GM12875 (cell line): ENCODE results near the gene ACHE.
A peak's percentile ranks its signal among the peaks of the same experiment; 100 is the strongest.

Source experiments
- H3K4me3 ChIP-seq: one replicate; pipeline ENCODE4 v1.5.1; 2011; ENCODE audit warnings: low read depth, low read length, control low read depth
- TF ChIP-seq, protein P1 (sequence below): IDR thresholded peaks from 2 replicates; pipeline ENCODE4 v1.5.1; 2011; ENCODE audit warnings: low read depth, mild to moderate bottlenecking, control low read depth, inconsistent platforms, low read length, moderate library complexity, borderline replicate concordance; ENCODE audit not compliant: insufficient read depth

The ACHE gene

DNA sequence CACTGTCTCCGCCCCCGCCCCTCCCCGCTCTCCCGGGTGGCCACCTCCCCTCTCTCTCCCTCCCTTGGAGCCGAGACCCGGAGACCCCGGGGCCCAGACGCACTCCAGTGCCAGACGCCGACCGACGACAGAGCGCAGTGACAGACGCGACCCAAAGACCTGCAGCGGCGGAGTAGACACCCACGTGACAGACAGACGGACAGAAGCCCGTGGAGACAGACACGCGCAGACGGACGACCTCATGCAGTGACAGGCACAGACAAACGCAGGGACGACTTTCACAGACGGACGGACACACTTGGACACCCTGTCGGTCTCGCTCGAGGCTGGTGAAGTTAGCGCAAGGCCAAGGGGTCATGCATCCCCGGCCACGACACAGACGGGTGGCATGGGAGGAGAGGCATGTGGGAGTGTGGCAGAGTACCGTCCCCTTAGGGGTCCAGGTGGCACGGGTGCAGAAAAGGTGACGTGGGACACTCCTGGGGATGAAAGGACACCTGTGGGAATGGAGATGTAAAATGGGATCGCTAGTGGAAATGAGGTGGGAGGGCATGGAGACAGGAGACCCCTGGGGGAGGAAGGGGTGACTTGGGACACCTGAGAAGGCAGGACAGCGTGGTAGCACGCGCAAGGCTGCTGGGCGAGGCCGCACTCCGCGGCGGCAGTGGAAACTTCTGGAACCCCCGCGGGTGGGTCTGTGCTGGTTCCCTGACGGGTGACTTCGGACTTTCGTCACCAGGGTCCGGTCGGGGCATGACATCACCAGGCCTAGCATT, 456 bp upstream of the ACHE start:
- H3K4me3 ChIP-seq = no peak overlapping the region
- TF ChIP-seq, protein P1, sequence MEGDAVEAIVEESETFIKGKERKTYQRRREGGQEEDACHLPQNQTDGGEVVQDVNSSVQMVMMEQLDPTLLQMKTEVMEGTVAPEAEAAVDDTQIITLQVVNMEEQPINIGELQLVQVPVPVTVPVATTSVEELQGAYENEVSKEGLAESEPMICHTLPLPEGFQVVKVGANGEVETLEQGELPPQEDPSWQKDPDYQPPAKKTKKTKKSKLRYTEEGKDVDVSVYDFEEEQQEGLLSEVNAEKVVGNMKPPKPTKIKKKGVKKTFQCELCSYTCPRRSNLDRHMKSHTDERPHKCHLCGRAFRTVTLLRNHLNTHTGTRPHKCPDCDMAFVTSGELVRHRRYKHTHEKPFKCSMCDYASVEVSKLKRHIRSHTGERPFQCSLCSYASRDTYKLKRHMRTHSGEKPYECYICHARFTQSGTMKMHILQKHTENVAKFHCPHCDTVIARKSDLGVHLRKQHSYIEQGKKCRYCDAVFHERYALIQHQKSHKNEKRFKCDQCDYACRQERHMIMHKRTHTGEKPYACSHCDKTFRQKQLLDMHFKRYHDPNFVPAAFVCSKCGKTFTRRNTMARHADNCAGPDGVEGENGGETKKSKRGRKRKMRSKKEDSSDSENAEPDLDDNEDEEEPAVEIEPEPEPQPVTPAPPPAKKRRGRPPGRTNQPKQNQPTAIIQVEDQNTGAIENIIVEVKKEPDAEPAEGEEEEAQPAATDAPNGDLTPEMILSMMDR = no peak

DNA sequence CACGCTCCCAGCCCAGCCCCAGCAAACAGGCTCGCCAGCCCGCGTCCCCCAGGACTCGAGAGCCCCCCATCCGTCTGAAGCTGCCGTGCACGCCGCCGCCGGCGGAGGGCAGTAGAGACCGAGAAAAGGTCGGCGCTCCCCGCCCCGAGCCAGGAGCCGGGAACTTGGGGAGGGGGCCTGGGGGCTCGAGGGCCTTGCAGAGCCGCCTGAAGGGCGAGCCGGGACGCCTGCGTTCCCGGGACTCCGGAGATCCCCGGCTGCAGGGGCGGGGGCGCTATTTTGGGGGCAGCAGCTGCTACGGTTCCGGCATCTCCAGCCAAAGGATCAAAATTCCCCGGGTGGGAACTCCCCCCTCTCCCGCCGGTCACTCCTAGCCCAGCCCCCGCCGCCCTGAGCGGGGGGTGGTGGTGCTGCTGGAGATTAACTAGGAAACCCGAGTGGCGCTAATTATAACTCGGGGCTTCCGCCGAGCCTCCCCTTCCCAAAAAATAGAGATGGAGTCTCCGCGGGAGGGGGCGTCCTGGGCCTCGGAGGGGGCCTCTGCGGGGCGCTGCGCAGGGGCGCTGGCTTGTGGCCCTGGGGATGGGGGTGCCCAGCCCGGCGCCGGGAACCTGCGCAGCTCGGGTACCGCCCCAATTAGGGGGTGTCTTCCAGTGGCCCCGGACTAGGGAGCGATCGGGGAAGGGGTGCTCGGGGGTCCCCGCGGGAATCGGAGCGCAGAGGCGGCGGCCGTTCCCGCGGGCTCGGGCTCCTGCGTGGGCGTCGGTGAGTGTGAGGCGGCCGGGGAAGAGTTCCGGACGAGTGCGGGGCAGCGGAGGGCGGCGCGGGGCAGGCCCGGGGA, 608 bp downstream of the ACHE start:
- peak overlapping the region; percentile 48 for H3K4me3 ChIP-seq
- TF ChIP-seq, protein P1 = peak; percentile 86

DNA sequence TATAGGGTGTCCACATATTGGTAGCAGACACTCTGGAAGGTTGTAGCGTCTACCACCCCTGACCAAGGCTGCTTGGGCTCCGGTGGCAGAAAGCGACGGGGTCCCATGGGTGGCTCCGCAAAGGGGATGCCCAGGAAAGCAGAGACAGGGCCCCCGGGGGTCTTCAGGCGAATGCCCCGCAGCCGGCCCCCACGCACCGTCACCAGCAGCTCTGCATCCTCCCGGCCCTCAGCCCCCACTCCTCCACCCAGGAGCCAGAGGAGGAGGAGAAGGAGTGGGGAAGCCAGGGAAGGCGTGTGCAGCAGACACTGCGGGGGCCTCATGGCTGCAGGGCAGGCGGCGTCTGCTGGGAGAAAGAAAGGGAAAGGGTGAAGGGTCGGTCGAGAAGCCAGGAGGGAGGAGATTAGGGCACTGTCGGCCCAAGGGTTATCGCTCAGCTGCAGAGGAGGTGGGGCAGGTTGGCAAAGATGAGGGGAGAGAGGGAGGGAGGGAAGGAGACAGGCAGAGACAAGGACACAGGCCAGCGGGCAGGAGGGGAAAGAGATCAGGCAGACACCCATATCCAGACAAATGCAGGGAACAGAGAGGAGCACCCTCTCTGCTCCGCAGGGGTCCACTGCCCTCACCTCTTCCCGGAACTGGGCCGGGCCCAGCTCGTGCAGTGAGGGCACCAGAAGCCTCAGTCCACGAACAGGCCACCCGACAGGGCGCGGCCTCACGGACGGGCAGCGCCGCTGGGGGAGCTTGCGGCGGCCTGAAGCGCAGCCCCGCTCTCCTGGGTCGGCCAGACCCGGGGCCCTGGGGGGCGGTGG, 1.6 kb downstream of the ACHE start:
- peak overlapping the region; percentile 48 for H3K4me3 ChIP-seq

DNA sequence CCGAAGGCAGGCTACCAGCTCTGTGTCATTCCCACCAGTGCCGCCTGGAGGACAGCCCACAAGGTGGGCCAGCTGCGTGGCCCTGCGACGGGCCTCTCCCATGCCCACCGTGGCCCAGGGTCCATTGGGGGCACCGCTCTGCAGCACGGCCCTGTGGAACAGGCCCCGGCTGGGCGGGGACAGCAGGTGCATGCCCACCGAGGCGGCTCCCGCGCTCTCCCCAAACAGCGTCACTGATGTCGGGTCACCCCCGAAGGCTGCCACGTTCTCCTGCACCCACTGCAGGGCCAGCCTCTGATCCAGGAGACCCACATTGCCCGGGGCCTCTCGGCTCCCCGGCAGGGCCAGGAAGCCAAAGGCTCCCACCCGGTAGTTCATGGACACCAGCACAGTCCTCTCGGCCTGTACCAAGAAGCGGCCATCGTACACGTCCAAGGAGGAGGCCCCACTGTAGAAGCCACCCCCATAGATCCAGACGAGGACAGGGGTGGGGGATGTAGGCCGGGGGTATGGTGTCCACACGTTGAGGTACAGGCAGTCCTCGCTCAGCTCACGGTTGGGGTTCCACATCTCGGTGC, 2.3 kb downstream of the ACHE start:
- H3K4me3 ChIP-seq = no peak overlapping the region
- TF ChIP-seq, protein P1 = no peak

More for the DNA sequence above, 1.6 kb downstream of the ACHE start:
- TF ChIP-seq, protein P1 = no peak

DNA sequence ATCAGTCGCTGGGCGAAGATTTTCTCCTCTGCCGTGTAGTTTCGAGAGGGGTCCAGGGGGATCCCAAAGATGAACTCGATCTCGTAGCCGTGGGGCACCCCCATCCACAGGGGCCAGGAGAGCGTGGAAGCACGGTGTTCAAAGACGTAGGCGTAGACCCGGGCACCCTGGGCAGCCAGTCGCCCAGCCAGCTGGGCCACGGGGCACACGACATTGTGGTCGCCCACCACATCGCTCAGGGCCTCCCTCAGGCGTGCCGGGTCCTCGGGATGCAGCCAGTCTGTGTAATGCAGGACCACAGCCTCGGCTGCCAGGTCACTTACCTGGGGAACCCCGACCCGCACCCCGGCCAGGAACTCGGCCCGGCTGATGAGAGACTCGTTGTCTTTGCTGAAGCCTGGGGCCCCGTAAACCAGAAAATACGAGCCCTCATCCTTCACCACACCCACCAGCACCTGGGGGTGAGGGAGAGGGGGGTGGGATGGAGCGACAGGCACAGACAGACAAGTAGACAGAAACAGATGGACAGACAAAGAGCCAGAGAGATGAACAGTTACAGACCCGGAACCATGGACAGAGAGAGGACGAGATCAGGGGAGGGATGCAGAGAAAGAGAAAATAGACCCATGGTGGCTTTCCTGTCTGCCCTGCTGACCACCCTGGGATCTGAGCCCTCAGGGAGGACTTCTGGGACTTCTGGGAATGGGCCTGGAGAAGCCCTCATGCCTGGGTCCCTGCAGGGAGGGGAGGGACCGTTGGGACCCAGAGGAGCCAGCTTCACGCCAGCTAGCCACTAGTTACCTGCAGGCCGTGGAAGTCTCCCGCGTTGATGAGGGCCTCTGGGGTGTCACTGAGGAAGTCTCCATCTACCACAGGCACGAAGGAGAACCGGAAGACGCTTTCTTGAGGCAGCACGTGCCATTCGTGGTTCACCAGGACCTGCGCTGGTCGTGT, 3.0 kb downstream of the ACHE start:
- H3K4me3 ChIP-seq = no peak overlapping the region
- TF ChIP-seq, protein P1 = no peak
